Activated naive CD4-positive, alpha-beta T cell treated with anti-CD3 and anti-CD28 coated beads, Interleukin-2, amount 50 U/mL, for 16 hours (primary cell): ENCODE measurements around the gene MED15.

Experiments
- DNase-seq: peaks from one replicate; pipeline ENCODE4 v3.0.0-alpha.2; 2020

The MED15 gene

DNA sequence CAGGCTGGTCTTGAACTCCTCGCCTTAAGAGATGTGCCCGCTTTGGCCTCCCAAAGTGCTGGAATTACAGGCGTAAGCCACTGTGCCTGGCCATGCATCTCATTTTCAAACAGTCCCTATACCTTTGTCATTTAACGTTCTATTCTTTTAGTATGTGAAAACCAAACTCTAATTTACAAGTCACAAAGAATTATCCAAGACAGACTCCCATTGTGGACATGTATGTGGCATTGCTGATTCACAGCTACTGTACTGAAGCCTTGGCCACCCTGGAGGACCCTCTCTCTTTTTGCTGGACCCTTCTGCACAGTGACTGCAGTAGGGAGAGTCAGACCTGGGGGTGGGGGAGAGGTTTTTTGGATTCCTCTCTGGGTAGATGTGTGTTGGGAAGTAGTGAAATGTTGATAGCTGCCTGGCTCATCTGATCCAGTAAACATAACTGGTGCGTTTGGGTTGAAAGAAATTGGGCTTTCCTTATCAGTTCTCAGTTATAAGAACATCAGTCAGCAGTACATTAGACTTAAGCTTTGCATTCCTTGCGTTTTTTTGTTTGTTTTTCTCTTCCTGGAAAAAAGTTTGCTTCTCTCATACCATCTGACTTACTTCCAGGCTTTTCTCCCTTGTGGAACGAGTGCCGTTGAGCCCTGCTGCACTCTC is 65.9 kb downstream of the MED15 start:
- DNase-seq = no peak

- no peak for DNase-seq
Observed at GRCh38 chr22:20573833-20574615, 66.6 kb downstream of the MED15 start.

DNA sequence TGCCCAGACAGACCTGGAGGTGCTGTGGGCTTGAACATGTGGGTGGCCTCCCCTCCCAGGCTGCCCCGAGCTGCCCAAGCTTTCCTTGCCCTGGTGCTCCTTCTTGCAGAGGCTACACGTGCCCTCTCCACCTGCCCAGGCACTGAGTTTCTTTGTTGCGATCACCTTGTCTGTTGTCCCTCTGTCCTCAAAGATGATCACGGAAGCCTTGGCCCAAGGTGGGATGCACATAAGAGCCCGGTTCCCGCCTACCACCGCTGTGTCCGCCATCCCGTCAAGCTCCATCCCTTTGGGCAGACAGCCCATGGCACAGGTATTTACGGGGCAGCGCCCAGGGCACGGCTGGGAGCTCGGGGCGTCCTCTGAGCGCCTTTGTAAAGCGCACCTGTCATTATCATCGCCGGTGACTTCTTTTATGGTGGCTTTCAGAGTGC is 67.5 kb downstream of the MED15 start:
- no peak for DNase-seq

DNA sequence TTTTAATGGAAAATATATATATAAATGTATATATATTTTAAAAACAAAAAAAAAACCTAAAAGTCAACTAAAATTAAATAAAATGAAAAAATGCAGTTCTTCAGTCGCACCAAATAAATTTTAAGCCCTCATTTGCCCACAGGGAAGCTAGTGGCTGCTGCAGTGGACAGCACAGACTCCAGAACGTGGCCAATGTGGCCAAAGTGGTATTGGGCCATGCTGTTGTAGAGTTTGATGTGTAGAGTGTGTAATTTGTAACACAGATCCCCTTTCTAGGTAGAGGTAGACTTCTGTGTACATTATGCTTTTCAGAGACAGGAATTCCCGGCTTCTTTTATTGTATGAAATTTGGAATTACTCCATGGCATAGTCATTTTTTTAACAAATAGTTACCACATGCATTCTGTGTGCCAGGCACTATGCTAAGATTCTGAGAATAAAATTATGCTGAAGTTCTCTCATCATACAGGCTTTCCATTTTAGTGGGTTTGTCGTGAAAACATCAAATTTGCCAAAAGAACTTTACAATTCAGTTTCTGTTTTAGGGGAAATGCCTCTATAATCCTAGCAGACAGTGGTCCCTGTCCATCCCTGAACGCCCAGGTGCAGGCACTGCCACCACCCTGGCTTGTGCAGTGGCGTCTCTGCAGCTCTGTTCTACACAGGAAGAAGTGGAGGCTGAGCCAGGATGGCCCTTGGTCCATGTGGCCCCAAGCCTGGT is 68.5 kb downstream of the MED15 start:
- DNase-seq = no peak

DNA sequence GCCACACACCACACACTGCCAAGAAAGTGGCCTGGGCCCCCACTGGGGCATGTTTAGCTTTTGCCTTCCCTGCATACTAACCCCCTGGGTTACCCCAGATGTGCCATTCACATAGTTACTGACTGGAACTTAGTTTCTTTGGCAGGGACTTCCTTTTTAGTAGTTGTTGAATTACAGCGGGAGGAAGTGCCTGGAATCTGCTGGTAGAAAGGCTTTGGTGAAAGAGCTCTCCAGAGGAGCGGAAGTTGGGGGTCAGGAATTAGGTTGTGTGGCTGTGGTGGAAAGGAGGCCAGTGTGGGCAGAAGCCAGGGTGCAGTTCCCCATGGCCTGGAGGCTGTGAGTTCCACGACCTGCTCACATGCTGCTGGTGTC is 69.0 kb downstream of the MED15 start:
- DNase-seq = no peak

GRCh38 chr22:20577045-20577444 is 69.6 kb downstream of the MED15 start:
- DNase-seq = no peak

GRCh38 chr22:20577549-20577975 is 70.2 kb downstream of the MED15 start:
- DNase-seq = no peak

- no peak for DNase-seq
Observed at GRCh38 chr22:20578192-20578591, 70.8 kb downstream of the MED15 start.

- no peak for DNase-seq
Observed at GRCh38 chr22:20578707-20579106, 71.3 kb downstream of the MED15 start.

GRCh38 chr22:20579273-20580120 is 72.1 kb downstream of the MED15 start:
- DNase-seq = peak; percentile 4

GRCh38 chr22:20580179-20580578 is 72.8 kb downstream of the MED15 start:
- DNase-seq = peak; percentile 5

GRCh38 chr22:20580611-20581502 is 73.4 kb downstream of the MED15 start:
- DNase-seq = peak; percentile 4

- peak; percentile 8 for DNase-seq
Observed at GRCh38 chr22:20581503-20582170, 74.2 kb downstream of the MED15 start.

- peak; percentile 4 for DNase-seq
Observed at GRCh38 chr22:20582171-20582511, 74.7 kb downstream of the MED15 start.

DNA sequence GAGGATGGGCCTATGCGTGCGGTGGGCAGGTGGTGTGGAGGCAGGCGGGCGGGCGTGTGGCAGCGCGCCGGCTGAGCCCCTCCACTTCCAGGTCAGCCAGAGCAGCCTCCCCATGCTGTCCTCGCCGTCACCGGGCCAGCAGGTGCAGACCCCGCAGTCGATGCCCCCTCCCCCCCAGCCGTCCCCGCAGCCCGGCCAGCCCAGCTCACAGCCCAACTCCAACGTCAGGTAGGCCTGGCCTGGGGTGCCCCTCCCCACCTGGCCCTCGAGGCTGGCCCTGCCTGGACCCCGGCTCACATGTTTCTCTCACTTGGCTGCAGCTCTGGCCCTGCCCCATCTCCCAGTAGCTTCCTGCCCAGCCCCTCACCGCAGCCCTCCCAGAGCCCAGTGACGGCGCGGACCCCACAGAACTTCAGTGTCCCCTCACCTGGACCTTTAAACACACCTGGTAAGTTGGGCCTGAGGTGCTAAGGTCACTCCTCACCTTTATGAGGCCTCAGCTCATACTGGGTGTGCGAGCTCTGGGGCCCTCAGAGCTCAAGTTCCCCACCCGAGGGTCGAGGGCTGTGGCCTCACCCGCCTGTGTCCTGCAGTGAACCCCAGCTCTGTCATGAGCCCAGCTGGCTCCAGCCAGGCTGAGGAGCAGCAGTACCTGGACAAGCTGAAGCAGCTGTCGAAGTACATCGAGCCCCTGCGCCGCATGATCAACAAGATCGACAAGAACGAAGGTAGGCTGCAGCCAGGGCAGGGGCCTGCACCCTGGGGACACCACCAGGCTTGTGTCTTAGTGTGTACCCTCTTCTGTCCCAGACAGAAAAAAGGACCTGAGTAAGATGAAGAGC is 75.3 kb downstream of the MED15 start:
- peak; percentile 9 for DNase-seq

DNA sequence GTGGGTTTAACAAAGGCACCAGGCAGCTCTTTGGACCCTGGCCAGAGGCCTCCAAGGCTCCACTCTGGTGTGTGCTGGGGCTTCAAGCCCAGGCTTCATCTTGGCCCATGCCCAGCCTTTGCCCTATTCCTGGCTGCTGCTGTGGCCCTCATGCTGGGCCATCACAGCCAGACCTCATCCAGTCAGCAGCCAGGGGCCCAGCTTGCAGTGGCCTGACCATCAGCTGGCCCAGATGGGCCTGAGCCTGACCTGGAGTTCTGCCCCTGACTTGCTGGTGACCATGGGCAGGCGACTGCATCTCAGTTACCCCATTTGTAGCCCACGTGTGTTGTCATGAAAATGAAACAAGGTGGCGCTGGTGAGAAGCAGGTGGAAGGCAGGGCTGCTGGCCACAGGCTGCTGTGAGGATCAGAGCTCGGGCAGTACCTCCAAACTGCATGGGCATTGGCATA is 76.1 kb downstream of the MED15 start:
- DNase-seq = peak; percentile 6

GRCh38 chr22:20584029-20584871 is 76.8 kb downstream of the MED15 start:
- peak; percentile 4 for DNase-seq

DNA sequence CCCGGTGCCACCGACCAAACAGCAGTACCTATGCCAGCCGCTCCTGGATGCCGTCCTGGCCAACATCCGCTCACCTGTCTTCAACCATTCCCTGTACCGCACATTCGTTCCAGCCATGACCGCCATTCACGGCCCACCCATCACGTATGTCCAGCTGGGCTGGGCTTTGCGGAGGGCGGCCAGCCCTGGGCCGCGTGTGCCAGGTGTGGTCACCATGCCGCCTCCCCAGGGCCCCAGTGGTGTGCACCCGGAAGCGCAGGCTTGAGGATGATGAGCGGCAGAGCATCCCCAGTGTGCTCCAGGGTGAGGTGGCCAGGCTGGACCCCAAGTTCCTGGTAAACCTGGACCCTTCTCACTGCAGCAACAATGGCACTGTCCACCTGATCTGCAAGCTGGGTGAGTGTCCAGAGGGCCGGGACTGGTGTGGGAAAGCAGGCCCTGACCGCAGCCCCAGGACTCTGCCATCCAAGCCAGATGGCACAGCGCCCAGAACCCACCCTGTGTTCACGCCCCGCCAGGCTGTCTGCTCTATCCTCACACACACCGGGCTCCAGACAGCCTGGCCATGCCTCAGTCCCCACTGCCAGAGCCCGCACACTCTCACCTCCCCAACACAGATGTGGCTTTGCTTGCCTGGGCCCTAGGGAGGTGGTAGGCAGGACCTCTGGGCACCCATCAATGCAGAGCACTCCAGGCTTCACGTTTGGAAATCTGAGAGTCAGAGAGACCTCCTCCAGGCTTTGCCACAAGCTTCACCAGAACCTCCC is 77.6 kb downstream of the MED15 start:
- peak; percentile 3 for DNase-seq
